ENCODE measurements around the gene CTNNA2.

Gene CTNNA2

DNA sequence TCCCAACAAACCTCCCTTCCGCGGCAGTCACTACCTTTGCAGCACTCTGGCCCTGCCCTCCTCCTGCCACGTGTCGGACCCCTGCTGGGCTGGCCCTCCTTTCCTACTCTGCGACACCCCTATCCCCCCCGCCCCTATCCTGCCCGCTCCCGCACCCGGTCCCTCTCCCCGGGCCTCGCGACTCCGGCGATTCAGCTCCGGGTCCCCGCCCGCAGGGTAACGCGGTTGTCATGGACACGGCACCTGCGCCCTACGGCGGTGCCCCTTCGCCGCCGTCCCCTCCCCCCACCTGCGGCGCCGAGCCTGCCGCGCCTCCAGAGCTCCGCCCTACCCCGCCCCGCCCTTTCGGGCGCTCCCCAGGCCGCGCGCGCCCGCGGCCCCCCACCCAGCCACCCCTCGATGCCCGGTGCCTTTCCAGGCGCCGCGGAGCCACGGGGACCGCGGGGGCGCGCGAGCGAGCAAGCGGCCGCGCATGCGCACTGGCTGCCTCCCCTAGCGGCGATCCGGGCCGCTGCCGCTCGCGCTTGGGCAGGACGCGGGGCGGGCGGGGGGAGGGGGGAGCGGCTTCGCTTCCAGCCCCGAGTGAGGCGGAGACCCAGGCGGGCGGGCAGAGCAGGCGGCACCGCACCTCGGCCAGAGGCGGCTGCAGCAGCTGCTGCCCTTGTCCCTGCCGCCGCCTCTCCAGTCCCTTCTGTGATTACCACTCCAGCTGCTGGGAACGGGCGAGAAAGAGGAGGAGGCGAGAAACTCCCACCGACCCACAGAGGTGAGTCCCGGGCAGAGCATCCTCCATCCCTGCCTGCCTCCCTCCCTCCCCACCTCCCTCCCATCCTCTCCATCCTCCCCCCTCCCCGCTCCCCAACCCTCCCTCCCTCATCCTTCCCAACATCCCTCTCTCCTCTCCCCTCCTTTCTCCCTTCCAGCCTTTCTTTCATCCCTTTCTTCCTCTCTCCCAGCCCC, at the start of gene CTNNA2:
Gene CTNNA2, plus strand, starts transcription at position 610 of the 960 bp plus-strand sequence.
- DNase-seq: peak; percentile 89

DNA sequence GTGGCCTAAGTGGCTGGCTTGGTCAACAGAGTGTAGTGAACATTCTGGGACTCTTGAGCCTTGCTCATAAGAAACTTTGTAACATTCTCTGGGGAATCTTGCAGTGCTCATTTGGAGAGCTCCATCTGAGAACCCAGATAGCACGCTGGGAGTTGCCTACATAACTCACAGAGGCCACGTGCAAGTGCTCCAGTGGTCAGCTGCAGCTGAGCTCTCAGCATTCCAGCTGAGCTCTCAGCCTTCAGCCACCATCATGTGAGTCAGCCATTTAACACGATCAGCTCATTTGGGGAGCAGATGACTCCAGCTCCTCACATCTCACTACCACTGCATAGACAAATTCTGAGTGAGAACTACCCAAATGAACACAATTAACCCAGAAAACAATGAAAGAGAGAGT, 25.5 kb upstream of the CTNNA2 start:
- DNase-seq: no peak

DNA sequence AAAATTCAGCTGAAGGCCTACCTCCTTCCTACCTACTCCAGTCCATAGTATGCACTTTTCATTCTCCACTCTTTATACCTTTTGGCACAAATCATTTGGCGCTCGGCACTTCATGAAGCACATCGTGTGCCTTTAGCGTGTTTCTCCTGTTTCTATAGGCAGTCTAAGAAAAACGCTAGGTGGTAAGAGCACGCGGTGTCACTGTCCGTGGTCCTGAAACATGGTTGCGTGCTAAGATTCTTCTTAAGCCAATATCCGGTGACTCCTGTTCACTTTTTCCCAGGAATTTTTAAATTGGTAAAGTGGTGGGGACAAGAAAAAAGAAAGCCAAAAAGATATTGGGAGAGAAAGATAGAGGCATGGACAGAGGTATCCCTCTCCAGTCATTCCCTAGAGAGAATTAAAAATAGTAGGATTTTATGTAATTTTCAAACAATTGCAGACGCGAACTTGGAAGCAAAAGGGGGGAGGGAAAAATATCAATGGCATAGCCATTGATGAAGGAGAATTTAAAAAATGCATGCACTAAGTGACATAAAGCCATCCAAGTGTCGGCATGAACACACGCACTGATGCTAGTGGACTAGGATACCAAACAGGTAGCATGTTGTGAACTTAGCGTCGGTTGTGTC, 1.4 kb upstream of the CTNNA2 start:
- peak; percentile 34 for DNase-seq

DNA sequence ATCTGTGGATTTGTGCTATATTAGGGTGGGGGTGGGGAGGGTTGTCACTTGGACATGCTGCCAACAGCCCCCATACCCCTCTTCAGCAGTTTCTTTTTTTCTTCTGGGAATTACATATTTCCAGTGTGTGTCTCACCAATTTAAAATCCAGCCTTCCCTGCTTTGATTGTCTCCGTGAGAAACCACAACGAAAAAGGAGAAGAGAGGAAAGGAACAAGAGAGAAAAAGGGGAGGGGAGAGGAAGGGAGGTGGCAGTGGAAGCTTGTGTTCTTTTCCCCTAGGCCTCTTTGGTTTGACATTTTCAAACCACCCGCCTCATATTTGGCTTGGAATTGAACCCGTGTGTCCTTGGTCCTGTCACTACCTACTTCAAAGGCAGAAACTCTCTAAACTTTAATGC, 860 bp downstream of the CTNNA2 start:
- DNase-seq: no peak

DNA sequence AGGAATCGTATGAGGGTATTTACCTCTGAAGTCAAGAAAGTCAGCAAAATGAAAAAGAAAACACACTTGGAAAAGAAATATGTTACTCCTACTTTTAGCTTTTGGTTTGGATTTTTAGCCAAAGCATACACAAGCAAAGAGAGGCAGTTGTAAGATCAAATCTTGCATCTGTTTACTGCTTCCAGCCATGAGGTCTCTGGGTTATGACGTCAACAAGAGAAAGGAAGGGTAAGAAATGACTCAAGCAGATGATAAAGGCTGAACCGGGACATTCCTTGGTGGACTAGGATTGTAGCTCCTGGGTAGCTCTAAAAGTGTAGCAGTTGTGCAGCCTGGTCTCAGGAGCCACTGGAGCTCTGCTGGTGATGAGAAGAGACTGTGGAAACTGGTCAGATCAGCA, 16.8 kb downstream of the CTNNA2 start:
- no peak for DNase-seq

DNA sequence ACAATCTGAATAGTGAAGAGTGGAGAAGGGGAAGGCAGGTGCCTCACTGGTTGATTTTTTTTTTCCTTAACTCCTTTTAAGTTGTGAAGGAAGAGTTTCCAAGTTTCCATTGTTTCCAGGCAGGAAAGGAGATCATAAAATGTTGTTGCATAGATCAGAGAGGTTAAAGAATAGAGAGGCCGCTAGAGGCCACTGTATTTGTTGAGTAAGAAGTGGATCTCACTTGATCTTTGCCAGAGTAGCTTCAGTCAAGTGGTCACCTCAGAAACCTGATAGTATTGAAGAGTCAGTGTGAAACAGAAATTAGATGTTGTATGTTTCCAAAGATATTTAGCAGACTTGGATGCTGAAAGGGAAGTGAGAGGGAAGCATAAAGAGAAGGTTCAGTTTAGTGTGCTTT, 17.6 kb downstream of the CTNNA2 start:
- DNase-seq: peak; percentile 46

DNA sequence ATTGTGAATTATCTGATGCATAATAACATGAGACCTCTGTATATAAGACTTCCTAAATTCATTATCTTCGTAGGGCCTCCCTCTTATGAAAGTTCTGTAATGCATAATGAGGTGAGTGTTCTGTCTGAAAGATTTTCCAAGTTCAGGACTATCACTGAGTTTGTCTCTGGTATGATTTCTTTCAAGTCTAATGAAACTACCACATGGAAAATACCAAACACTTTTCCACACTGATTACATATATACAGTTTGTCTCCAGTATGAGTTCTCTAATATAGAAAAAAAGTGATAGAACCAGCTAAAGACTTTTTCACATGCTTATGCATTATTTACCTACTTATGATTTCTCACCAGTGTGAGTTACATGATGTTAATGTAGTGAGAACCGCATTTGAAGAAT, 34.7 kb downstream of the CTNNA2 start:
- DNase-seq: no peak

DNA sequence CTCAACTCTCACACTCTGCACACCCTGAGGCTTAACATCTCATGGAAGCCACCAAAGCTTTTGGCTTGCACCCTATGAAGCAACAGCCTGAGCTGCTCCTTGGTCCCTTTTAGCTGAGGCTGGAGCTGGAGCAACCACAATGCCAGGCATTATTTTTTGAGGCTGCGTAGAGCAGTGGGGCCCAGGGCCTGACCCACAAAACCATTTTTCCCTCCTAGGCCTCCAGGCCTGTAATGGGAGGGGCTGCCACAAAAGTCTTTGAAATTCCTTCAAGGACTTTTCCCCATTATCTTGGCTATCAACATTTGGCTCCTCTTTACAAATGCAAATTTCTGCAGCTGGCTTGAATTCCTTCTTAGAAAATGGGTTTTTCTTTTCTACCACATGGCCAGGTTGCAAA, 39.8 kb downstream of the CTNNA2 start:
- no peak for DNase-seq

DNA sequence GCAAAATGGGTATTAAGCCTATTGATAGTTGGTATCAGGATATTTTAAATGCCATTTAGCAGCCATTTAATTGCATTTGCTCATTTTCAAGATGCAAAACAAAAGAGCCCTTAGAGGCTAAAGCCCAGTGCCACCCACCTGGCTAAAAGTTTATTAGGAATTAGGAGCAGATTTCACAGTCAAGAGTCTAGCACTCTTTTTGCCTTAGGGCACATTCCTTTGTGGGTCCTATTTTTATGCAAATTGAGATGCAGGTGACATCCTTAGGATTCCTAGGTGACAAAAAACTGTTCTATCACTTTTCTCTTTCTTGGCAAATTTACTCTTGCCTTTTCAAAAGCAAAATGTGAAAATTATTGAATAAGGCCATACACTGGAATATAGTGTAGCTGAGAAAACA, 42.0 kb downstream of the CTNNA2 start:
- no peak for DNase-seq

DNA sequence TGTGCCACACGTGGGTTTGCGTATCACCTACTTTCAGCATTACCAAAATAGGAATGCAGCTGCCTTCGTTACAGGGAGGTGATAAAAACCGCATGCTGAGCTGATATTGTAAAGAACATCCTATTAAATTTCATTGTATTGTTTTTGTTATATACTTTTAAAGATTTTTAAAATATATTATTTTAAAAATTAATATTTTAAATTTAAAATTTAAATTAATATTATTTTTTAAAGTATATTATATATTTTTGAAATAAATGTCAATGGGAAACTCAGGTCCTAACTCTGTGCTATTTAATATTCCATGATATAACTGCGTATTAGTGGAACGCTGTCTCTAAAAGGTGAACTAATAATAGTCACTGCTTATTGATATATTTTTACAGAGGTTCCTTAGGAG, 51.2 kb downstream of the CTNNA2 start:
- DNase-seq: no peak

DNA sequence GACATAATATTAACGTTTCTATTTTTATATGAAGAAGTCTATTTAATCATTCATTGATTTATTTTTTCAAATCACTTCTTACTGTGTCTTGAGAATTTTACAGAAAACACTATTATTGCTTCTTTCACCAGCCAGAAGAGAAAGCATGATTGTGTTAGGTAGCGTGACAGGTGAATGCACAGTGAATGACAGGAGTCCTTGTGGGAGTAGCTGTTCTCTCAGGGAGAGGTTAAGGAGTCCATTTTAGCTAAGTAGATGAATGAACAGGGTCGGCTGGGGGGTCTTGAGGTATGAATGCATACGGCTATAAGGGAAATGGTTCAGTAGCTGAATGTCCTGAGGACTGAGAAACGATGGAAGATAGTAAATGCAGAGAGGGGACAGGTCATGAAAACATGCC, 56.2 kb downstream of the CTNNA2 start:
- DNase-seq: no peak

DNA sequence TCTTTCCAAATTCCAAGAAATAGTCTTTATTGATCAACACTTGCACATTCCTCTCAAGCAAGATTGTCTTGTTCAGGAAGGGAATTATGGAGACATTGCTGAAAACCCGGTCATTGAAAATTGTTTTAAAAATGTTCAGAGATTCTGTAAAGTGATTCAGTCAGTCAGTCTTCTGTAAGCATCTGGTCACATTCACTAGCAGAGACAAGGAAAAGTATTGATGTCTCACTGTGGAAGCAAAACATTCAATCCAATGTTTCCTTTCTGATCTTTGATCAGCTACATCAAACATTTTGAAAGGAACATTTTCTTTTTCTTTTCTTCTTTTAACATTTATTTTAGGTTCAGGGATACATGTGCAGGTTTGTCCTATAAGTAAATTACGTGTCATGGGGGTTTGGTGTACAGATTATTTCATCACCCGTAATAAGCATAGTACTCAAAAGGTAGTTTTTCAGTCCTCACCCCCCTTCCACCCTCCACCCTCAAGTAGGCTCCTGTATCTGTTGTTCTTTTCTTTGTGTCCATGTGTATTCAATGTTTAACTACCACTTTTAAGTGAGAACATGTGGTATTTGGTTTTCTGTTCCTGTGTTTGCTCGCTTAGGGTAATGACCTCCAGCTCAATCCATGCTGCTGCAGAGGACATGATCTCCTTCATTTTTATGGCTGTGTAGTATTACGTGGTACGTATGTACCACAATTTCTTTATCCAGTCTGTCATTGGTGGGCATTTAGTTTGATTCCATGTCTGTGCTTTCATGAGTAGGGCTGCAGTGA, 61.2 kb downstream of the CTNNA2 start:
- no peak for DNase-seq

DNA sequence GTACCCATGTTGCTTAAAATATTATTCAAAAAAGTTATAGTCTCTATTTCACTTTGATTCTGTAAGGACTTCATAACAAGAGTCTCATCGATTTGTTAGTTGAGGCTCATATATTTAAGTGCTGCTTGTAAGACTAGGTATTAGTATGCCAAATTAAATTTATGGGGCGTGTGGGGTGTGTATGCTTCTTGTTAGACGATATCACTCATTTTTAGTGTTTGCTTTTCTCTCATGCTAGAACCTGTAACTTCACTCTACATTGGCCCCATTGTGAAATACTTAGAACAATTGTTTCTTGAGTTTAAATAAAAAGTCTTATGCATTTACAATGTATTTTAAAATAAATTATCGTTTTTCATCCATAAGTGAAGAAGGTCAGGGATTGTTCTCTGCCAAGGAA, 63.6 kb downstream of the CTNNA2 start:
- no peak for DNase-seq

DNA sequence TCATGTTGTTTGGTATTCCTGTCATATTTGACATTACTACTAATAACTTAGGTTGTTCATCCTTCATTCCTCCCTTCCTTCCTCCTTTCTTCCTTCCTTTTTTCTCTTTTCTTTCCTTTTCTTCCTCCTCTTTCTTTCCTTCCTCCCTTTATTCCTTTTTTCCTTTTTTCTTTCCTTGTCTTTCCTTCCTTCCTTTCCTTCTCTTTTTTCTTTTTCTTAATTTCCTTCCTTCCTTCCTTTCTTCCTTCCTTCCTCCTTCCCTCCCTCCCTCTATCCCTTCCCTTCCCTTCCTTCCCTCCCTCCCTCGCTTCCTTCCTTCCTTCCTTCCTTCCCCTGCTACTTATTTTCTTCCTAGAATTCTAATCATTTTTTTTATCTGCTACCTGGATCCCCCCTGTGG, 66.1 kb downstream of the CTNNA2 start:
- no peak for DNase-seq

DNA sequence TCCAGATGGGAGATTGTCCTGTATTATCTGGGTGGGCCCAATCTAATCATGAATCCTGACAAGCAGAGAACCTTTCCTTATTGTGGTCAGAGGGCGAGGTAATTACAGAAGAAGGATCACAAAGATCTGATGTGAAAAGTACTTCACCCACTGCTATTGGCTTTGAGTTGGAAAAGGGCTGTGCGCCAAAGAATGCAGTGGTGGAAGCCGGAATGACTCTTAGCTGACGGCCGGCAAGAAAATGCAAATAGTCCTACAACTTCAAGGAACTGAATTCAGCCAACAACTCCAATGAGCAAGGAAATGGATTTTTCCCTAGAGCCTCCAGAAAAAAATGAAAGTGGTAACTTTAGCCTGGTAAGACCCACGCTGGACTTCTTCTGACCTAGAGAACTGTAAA, 67.3 kb downstream of the CTNNA2 start:
- DNase-seq: peak; percentile 17

DNA sequence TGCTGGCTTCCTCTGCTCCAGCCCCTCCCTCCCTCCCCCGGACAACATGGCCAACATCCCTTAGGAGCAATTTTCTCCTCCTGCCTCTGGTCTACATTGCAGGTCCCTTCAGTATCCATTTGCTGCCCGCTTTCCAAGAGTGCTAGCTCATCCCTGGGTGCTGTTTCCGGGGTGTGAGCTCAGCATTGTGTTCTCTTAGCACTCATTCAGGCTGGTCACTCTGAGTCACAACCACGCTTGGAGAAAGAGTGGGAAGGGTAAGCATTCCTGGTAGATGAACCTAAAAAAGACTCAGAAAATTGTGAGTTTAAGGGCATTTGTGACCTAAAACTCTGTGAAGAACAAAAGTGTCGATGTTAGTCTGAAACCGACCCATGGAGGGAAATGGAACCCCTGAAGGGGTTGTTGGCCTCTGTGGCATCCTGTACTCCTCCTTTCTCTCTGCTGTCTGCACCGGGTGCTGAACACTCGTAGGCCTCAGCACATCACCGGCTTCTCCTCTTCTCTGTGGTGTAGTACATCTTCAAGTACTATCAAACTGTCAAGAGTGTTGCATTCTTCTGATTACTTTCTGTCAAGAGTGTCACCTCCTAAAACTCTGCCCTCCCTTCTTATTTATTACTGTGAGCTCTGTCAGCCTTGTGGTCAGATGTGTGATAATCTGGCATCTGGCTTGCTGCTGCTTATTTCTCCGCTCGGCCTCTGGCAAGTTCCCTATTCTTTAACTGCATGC, 73.0 kb downstream of the CTNNA2 start:
- DNase-seq: no peak

DNA sequence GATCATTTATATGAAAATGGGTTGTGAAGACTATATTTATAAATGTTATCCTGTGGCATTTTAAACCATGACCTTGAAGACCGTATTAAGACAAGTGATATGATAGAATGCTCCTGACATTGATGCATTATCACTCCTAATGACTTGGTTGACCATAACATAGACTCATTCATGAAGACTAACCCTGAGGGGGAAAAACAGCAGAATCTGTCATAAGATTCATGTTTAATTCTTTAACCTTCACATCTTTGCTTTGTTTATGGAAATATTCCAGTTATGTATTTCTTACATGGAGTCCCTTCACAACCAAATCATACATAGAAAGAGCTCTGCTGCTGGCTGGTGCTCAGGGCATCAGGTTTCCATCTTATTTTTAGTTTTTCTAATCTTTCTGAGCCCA, 78.4 kb downstream of the CTNNA2 start:
- DNase-seq: no peak

DNA sequence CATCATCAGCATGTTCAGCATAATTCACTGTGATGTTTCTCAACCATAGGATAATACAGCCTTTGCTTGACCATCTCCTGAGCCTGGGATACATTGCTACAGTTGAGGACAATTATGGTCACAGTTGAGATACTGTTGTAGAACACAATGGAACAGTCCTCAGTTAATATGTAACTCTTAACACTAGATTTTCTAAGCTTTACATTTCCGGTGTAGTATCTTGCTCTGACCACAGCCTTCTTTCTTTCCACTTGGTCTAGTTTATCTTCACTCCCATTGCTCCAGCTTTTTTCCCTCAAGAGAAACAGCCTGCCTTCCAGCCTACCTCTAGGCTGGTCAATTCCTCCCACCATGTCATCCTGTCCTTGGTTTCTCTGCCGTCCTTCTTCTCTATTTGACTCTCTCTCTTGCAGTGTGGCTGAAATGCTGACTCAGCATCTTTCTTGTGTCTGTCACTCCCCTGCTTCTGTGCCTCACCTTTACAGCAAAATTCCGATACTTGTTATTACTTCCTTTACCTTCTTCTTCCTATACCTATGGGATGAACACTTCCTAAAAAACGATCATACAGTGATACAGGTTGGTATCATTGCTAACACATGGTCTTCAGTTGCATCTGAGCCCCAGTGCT, 80.5 kb downstream of the CTNNA2 start:
- no peak for DNase-seq

DNA sequence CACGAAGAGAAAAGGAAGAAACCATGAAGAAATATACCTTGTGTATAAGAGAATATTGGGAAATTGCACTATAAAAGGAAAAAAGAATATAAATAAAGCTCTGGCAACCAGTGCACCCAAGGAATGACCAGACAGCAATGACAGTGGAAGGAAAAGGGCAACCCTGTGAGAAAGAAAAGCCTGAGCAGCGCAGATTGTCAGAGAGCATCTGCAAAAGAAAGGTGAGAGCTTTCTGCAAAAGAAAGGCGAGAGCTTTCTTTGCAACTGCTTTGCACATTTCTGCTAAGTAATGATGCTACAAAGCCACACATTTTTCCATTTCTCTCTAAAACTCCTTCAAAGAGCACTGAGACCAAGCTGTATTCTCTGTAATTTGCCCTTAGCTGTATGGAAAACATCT, 83.6 kb downstream of the CTNNA2 start:
- DNase-seq: no peak

DNA sequence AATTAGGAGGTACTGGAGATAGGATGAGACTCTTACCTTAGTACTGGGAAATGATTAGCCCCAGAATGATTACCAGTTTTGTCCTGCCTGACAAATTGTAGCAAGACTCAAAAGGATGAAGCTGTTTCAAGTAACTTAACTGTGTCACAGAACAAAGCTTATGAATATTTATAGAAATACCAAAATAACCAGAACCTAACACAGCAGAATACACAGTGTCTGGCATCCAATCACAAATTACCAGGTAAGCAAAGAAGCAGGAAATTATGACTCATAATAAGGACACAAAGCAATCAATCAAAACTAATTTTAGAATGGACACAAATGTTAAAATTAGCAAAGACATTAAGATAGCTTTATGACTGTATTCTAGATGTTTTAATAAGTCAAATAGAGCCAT, 91.9 kb downstream of the CTNNA2 start:
- no peak for DNase-seq

DNA sequence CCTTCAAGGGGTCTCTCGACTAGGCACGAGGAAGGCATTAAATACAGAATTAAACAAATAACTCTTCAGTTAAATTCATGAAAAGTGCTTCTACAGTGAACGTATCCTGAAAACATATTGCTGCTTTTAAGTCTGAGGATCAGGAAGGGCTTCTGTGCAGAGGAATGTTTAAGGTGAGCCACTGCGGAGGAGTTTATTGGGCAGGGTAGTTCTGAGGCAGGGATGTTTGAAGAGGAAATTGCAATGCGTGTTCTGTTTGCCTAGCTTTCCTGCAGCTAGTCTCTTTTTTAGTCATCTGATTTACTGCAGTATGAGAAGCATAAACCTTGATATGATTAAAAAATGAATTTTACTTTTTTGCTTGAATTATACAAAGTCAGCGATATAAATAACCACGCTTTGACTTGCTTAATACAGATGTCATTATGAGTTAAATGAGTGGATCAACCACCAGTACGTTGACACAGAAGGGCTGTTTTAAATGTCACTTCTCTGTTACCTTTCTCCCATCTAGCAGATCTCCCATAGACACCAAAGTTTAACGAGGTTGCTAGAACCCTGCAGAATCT, 98.7 kb downstream of the CTNNA2 start:
- DNase-seq: no peak

DNA sequence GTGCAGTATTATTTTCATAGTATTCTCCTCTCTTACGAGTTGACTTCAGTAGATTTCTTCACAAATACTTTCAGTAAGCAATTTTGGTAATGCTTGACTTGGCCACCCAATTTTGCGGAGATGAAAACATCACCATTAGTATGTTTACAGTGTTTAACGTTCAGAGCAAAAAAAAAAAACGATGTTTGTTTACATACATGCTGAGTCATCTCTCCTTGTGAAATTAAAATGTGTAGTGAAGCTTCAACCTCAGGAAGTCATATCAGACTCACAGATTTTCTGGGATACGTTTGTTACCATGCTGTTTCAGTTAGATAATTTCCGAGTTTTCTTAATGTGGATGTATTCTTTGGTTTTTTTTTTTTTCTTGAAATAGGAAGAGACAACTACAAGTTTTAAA, 100.1 kb downstream of the CTNNA2 start:
- DNase-seq: peak; percentile 40
